ENCODE results near the gene DEDD2.

Gene DEDD2

GRCh38 chr19:42226886-42227285 is 9.4 kb upstream of the DEDD2 start:
- no peak for DNase-seq

- no peak for DNase-seq
These were observed 8.3 kb upstream of the DEDD2 start for GRCh38 chr19:42225718-42226292.

DNA sequence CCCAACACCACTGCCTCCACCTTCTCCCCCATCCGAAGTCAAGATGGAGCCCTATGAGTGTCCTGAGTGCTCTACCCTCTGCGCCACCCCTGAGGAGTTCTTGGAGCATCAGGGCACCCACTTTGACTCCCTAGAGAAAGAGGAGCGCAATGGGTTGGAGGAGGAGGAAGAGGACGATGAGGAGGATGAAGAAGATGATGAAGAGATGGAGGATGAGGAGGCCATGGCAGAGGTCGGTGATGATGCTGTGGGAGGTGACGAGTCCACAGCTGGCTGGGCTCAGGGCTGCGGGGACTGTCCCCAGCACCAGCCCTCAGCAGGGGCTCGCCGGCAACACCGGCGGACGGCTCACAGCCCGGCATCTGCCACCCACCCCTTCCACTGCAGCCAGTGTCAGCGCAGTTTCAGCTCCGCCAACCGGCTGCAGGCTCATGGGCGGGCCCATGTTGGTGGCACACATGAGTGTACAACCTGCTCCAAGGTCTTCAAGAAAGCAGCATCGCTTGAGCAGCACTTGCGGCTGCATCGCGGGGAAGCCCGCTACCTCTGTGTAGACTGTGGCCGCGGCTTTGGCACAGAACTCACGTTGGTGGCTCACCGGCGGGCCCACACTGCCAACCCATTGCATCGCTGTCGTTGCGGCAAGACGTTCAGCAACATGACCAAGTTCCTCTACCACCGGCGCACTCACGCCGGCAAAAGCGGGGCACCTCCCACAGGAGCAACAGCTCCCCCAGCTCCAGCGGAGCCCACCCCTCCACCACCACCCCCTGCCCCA is 7.7 kb upstream of the DEDD2 start:
- DNase-seq = no peak

GRCh38 chr19:42220751-42221097 is 3.2 kb upstream of the DEDD2 start:
- DNase-seq = no peak

DNA sequence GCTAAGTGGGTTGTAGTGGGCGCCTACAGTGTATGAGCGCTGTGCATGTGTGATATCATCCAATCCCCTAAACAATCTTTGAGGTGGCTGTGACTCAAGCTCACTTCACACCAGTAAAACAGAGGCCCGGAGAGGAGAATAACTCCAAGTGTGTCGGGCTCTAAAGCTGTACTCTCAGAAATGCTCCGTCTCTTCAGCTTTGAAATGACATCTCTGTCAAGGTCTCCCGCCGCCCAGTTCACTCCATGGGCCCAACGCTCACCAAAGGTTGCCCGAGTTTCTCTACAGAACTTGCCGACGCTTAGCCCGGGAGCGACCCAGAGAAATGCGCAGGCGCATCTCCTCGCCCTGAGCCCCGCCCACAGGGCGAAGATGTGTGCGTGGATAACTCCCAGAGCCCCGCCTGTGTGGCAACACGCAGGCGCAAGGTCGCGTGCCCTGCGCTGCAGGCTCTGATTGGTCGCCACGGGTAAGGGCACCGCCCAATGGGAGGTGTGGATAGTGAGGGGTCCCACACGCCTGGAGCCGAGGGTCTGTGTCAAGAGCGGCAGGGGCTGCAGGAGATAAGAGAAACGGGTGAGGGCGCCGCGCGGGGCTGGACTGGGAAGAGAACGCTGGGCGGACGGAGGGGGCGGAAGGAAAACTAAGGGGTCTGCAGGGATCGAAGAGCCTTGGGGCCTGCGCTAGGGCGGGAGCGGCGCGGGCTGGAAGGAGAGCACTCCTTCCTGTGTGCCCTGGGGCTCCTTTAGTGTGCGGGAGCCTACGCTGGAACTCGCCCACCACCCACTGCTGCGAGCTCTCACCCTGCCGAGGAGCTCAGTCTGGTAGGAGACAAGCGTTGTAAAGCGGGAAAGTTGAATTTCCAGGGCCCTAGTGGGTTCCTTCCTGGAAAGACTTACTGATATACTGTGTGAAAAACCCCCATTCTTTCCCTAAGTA is 2.6 kb upstream of the DEDD2 start, which contains the start of gene ZNF526:
ZNF526 (plus strand) TSS at position 501 of the 939 bp plus-strand sequence. CDS start 4,092 bp downstream, outside the sequence.
- DNase-seq = peak; percentile 99

- DNase-seq = peak; percentile 31
These were observed 591 bp downstream of the DEDD2 start for GRCh38 chr19:42216653-42217519.

- no peak for DNase-seq
These were observed 2.5 kb downstream of the DEDD2 start for GRCh38 chr19:42214810-42215485.

DNA sequence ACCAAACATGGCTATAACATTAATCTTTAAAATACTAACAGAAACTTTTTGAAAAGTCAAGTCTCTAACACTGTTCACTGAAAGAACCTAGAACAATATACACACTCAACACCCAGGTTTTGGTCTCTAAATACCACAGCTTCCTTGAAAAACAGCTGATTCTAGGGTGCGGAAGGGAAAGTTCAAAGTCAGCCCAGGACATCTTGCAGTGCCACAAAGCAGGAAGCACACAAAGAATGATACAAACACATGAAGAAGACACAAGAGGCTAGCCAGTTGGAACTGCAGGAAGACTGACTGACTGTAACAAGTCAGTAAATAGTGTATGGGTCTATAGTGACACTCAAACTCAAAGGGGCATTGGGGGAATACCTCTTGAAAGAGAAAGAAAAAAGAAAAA is 4.6 kb downstream of the DEDD2 start:
- DNase-seq = peak; percentile 53

GRCh38 chr19:42208612-42209011 is 8.9 kb downstream of the DEDD2 start:
- DNase-seq = no peak

- DNase-seq = peak; percentile 95
These were observed 9.7 kb downstream of the DEDD2 start for GRCh38 chr19:42207767-42208271.

- DNase-seq = no peak
These were observed 10.4 kb downstream of the DEDD2 start for GRCh38 chr19:42206871-42207755.

- DNase-seq = no peak
These were observed 12.8 kb downstream of the DEDD2 start for GRCh38 chr19:42204664-42205063.

- no peak for DNase-seq
These were observed 13.8 kb downstream of the DEDD2 start for GRCh38 chr19:42203700-42204099.

GRCh38 chr19:42202290-42202880 is 15.1 kb downstream of the DEDD2 start:
- peak; percentile 67 for DNase-seq

- DNase-seq = peak; percentile 97
These were observed 15.8 kb downstream of the DEDD2 start for GRCh38 chr19:42201489-42202289.

DNA sequence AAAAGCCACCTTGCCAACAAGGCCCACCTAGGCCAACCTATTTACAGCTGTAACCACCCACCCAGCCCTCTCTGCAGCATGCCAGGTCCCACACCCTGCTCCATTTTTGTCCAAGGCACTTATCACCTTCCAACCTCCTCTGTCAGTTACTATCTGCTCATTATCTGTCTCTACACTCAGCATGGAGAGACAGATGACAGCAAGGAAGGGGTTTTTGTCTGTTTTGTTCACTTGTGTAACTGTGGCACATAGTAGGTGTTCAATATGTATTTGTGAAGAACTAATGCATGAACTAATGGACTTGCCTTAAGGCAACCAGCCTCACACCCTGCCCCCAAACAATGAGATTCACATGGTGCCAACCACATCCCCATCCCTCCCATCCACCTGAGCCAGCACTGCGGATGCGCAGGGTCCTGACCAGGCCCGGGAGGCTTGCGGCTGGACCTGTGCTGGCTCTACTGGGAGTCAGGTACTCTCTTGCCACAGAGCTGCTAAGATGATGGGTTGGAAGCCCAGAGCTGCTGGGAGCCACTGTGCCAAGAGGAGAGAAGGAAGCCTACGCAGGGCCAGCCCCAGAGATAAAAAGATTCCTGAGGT is 17.3 kb downstream of the DEDD2 start:
- DNase-seq = no peak

GRCh38 chr19:42199440-42200115 is 17.9 kb downstream of the DEDD2 start:
- peak; percentile 82 for DNase-seq
